K562 (cell line): ENCODE measurements around the gene OR8B2. TPM values are rescaled to one million over a fixed set of nuclear protein-coding genes. Genes with fewer than 3 reads are reported as not detected.
A peak's percentile ranks its signal among the peaks of the same experiment; 100 is the strongest.

Experiments used
- CBX3 ChIP-seq, 2 experiments: IDR thresholded peaks; 1 replicate in 1 of 2; 2 replicates in 1 of 2; pipeline ENCODE4 v1.6.1; 2012; ENCODE audit warnings: inconsistent platforms in 2 of 2, low read length in 2 of 2, borderline replicate concordance in 1 of 2, control low read depth in 1 of 2
- HNRNPH1 ChIP-seq: fragments of 200-400 bp; formaldehyde crosslinking; optimal IDR thresholded peaks from 2 replicates; pipeline ENCODE3; 2017; ENCODE audit warnings: low read depth, mild to moderate bottlenecking, low read length, moderate library complexity
- HOMEZ ChIP-seq: fragments of 250-450 bp; sonication (Bioruptor Pico); IDR thresholded peaks from 2 replicates; pipeline ENCODE4 v1.4.0; 2020; ENCODE audit warnings: mild to moderate bottlenecking, moderate library complexity
- JUNB ChIP-seq: fragments of 450-650 bp; formaldehyde crosslinking; conservative IDR thresholded peaks from 2 replicates; pipeline ENCODE4 v1.4.0; 2020; ENCODE audit warnings: mild to moderate bottlenecking
- KLF13 ChIP-seq: fragments of 450-650 bp; IDR thresholded peaks from 2 replicates; pipeline ENCODE4 v1.6.1; 2016; ENCODE audit warnings: missing genetic modification characterization, low read depth, mild to moderate bottlenecking, missing compliant biosample characterization, moderate library complexity, borderline replicate concordance
- POLR2G ChIP-seq: fragments of 200-400 bp; formaldehyde crosslinking; IDR thresholded peaks from 2 replicates; pipeline ENCODE4 v1.6.1; 2017; ENCODE audit warnings: low read depth, mild to moderate bottlenecking, antibody characterized with exemption, low read length, moderate library complexity
- PRDM10 ChIP-seq: fragments of 450-650 bp; IDR thresholded peaks from 2 replicates; pipeline ENCODE4 v1.6.1; 2018; ENCODE audit not compliant: partially characterized antibody
- PRPF4 ChIP-seq: fragments of 200-400 bp; formaldehyde crosslinking; IDR thresholded peaks from one replicate; pipeline ENCODE4 v1.6.1; 2017; ENCODE audit warnings: low read length, low read depth, mild to moderate bottlenecking; ENCODE audit not compliant: insufficient read depth, poor library complexity, severe bottlenecking
- PTTG1 ChIP-seq: fragments of 450-650 bp; IDR thresholded peaks from 2 replicates; pipeline ENCODE4 v1.6.1; 2016; ENCODE audit warnings: low read depth, mild to moderate bottlenecking, missing genetic modification characterization, missing compliant biosample characterization
- SNAPC5 ChIP-seq: fragments of 250-450 bp; sonication (Bioruptor Pico); IDR thresholded peaks from 2 replicates; pipeline ENCODE4 v1.8.0; 2021; ENCODE audit warnings: moderate library complexity, mild to moderate bottlenecking, inconsistent platforms
- TCF7 ChIP-seq: sonication (generic); IDR thresholded peaks from 2 replicates; pipeline ENCODE4 v1.6.1; 2016; ENCODE audit warnings: antibody characterized with exemption, borderline replicate concordance
- THRB ChIP-seq: fragments of 450-650 bp; formaldehyde crosslinking; conservative IDR thresholded peaks from 2 replicates; pipeline ENCODE4 v1.4.0; 2022; ENCODE audit warnings: mild to moderate bottlenecking, missing genetic modification characterization
- ZBTB5 ChIP-seq: fragments of 450-650 bp; IDR thresholded peaks from 2 replicates; pipeline ENCODE4 v1.6.1; 2017; ENCODE audit warnings: antibody characterized with exemption
- ZHX1 ChIP-seq: fragments of 150-350 bp; conservative IDR thresholded peaks from 2 replicates; pipeline ENCODE4 v1.6.1; 2014; ENCODE audit warnings: low read length
- ZNF583 ChIP-seq: fragments of 250-450 bp; sonication (Bioruptor Pico); IDR thresholded peaks from 2 replicates; pipeline ENCODE4 v1.4.0; 2020
- polyA plus RNA-seq, 8 experiments: library from polyadenylated mRNA; depleted of rRNA in 4 of 8; stranded (reverse) in 5 of 8; unstranded in 3 of 8; fragments of >200 nt; fragmentation: Nextera tagmentation in 2 of 8; fragmentation: Illumina TruSeq in 1 of 8; extraction: Ambion mirVana in 2 of 8; extraction: Trizol in 1 of 8; gene quantifications; 2 replicates each; pipeline versions ENCODE4 v1.2.1 to v1.2.3, GENCODE V29; 2011 to 2014; ENCODE audit warnings: inconsistent platforms in 1 of 8, missing spikeins in 1 of 8
- total RNA-seq, 7 experiments: library from RNA; depleted of rRNA in 6 of 7; stranded (reverse); fragments of >200 nt in 6 of 7; fragmentation: Illumina TruSeq in 2 of 7; extraction: Trizol in 2 of 7; gene quantifications; 2 replicates each; pipeline versions ENCODE4 v1.2.1 to v1.2.3, GENCODE V29; 2011 to 2021; ENCODE audit warnings: low replicate concordance in 1 of 7

The OR8B2 gene
- total and polyA plus RNA-seq, 9 of the 15 experiments (the other 6 are each of a cell fraction or from before 2014, with no cell fraction given) = 0.56 TPM; not detected in 8

GRCh38 chr11:124429599-124429998 is 45.3 kb upstream of the OR8B2 start (continued):
- TF ChIP-seq PRPF4 (no peak), POLR2G (no peak), PTTG1 (no peak), JUNB (no peak), ZHX1 (no peak), KLF13 (tag) (no peak), TCF7 (no peak), PRDM10 (no peak), HNRNPH1 (no peak), CBX3 (IDR thresholded peaks at IDR 0.05; ENCODE audit: borderline replicate concordance in 1 of 2, low read length in 2 of 2) (0 out of 3 replicates have a peak, but pooled peaks of 1 of the 2 experiments have one; percentile 27), THRB (CRISPR knock-in tag) (no peak), ZBTB5 (no peak), ZNF583 (no peak), HOMEZ (no peak), SNAPC5 (CRISPR knock-in tag) (no peak)
